Measurements from ENCODE around the gene DCHS1.

DNA sequence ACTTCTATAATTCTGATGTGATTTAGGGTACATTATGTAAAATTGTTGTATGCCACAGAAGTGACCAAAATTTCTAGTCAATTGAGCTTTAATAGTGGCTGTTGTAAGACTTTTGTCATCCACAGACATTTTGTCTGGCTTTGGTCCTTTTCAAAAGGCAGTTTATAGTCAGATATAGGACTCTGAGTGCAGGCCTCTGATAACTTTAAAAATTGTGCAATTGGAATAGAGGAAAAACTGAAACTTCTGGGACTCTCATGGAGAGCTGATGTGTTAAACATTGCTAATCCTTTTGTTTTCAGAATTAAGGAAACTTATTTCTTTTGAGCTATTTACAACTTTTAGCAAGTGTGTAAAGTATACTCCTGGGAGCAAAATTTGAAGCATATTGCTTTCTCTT, 36.5 kb upstream of the DCHS1 start:
- TF ChIP-seq POLR2A (IDR thresholded peaks at IDR 0.05) = no peak
- no peak for TF ChIP-seq CTCF (IDR thresholded peaks at IDR 0.05)
